ENCODE results near the gene DCAKD. TPM values are rescaled to one million over a fixed set of nuclear protein-coding genes. Genes with fewer than 3 reads are reported as not detected.
A peak's percentile ranks its signal among the peaks of the same experiment; 100 is the strongest.

The DCAKD gene
- total and polyA plus RNA-seq, 2 experiments from 2014 or later: 29.9 to 47.4 TPM

DNA sequence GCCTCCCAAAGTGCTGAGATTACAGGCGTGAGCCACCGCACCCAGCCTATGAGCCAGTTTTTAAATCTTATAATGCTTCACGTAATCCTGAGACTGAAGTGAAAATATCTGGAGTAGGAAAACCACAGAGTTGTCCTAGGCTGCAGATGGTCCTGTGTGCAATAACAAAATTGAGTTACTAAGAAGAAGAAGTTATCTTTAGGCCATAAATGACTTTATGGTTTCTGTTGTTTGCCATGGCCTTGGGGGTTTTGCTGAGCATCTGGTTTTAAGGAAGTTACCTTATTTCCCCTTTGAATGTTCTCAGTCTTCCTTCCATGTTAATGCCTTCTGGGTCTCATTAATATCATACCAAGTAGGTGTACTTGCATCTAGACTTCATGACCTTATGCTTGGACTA is 26.2 kb upstream of the DCAKD start:
- Histone ChIP-seq H2AFZ (no peak overlapping the region), H3K79me2 (peaks cover 80% of the 10 kb centered on the region), H3K27ac (no peak overlapping the region), H3K9me3 (ENCODE audit: low read depth) (no peaks in the 10 kb centered on the region), H3K4me2 (no peak overlapping the region), H3K27me3 (no peaks in the 10 kb centered on the region), H4K20me1 (ENCODE audit: insufficient read depth, poor library complexity, severe bottlenecking) (peaks cover 13% of the 10 kb centered on the region), H3K4me3 (no peak overlapping the region), H3K9me2 (replicated peaks; ENCODE audit: insufficient read depth) (no peaks in the 10 kb centered on the region), H3K36me3 (replicated peaks; ENCODE audit: insufficient read depth, low read depth) (no peaks in the 10 kb centered on the region), H3K4me1 (ENCODE audit: insufficient read depth) (no peaks in the 10 kb centered on the region)
- TF ChIP-seq, protein P1, sequence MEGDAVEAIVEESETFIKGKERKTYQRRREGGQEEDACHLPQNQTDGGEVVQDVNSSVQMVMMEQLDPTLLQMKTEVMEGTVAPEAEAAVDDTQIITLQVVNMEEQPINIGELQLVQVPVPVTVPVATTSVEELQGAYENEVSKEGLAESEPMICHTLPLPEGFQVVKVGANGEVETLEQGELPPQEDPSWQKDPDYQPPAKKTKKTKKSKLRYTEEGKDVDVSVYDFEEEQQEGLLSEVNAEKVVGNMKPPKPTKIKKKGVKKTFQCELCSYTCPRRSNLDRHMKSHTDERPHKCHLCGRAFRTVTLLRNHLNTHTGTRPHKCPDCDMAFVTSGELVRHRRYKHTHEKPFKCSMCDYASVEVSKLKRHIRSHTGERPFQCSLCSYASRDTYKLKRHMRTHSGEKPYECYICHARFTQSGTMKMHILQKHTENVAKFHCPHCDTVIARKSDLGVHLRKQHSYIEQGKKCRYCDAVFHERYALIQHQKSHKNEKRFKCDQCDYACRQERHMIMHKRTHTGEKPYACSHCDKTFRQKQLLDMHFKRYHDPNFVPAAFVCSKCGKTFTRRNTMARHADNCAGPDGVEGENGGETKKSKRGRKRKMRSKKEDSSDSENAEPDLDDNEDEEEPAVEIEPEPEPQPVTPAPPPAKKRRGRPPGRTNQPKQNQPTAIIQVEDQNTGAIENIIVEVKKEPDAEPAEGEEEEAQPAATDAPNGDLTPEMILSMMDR (IDR thresholded peaks at IDR 0.05; ENCODE audit: poor library complexity): no peak
- TF ChIP-seq EZH2 (IDR thresholded peaks at IDR 0.05; ENCODE audit: borderline replicate concordance) (no peak), EZH2phosphoT487 (IDR thresholded peaks at IDR 0.05; ENCODE audit: low read depth, severe bottlenecking, unreplicated experiment) (no peak)
- 88% methylated on average over 3 of the region's 3 CpGs for WGBS (ENCODE audit: low lambda C conversion rate, missing lambda C conversion rate)
- no peak for DNase-seq (ENCODE audit: low spot score)

DNA sequence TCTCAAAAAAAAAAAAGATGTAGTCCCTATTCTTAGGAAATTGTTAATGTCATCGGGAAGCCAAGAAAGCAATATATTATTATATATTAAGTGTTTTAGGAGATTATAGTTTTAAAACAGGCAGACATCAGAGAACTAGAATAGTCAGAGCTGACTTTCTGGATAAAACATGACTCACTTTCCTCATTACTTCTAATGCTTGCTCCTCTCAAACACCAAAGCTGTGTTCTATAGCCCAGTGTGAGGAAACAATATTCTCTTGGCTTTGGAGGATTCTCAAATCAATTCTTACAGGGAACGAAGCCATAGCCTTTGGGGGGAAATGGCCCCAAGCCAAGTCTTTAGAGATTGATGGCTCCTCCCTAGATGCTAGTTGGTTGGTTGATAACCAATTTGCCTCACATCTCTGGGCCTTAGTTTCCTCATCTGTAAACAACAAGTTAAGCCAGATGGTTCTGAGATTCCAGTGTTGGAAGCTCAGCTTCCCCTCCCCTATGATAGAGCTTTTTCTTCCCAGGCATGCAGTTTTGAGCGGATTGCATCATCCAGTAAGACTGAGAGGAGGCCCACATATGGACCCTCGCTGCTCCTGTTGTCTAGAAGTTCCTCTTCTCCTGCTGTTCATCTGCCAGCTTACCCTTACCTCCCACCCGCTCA is 22.1 kb upstream of the DCAKD start:
- no peak overlapping the region for H3K4me2 ChIP-seq
- H3K4me1 ChIP-seq (ENCODE audit: insufficient read depth): no peaks in the 10 kb centered on the region
- H3K4me3 ChIP-seq: no peak overlapping the region
- H4K20me1 ChIP-seq (ENCODE audit: insufficient read depth, poor library complexity, severe bottlenecking): peaks cover 20% of the 10 kb centered on the region
- no peaks in the 10 kb centered on the region for H3K27me3 ChIP-seq
- no peak overlapping the region for H2AFZ ChIP-seq
- DNase-seq (ENCODE audit: low spot score): peak; percentile 35
- H3K9me3 ChIP-seq (ENCODE audit: low read depth): no peaks in the 10 kb centered on the region
- H3K9me2 ChIP-seq (replicated peaks; ENCODE audit: insufficient read depth): no peaks in the 10 kb centered on the region
- 84% methylated on average over 5 of the region's 5 CpGs for WGBS (ENCODE audit: low lambda C conversion rate, missing lambda C conversion rate)
- TF ChIP-seq EZH2phosphoT487 (IDR thresholded peaks at IDR 0.05; ENCODE audit: low read depth, severe bottlenecking, unreplicated experiment): no peak
- no peak for TF ChIP-seq EZH2 (IDR thresholded peaks at IDR 0.05; ENCODE audit: borderline replicate concordance)
- TF ChIP-seq, protein P1 (IDR thresholded peaks at IDR 0.05; ENCODE audit: poor library complexity): no peak
- peak overlapping the region; percentile 58 for H3K27ac ChIP-seq
- peaks cover 88% of the 10 kb centered on the region for H3K79me2 ChIP-seq
- no peaks in the 10 kb centered on the region for H3K36me3 ChIP-seq (replicated peaks; ENCODE audit: insufficient read depth, low read depth)

DNA sequence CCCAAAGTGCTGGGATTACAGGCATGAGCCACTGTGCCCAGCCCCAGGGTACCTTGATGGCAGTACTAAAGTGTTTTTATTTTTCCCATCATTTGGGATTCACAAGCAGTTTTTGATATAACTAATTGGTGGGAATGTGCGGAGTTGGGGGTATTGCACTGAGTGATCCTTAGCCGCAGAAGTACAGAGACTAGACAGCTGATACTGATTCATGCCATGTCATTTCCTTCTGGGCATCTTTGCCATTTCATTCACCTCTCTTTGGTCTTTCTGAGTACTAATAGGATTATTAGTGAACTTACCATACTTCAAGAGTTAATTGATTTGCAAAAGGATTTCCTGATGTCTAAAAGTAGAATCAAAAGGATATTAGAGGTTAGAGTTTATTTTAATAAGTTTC is 19.4 kb upstream of the DCAKD start:
- no peaks in the 10 kb centered on the region for H3K9me3 ChIP-seq (ENCODE audit: low read depth)
- no peaks in the 10 kb centered on the region for H3K4me1 ChIP-seq (ENCODE audit: insufficient read depth)
- peaks cover 88% of the 10 kb centered on the region for H3K79me2 ChIP-seq
- no peak overlapping the region for H3K27ac ChIP-seq
- TF ChIP-seq, protein P1 (IDR thresholded peaks at IDR 0.05; ENCODE audit: poor library complexity): no peak
- TF ChIP-seq EZH2phosphoT487 (IDR thresholded peaks at IDR 0.05; ENCODE audit: low read depth, severe bottlenecking, unreplicated experiment) (no peak), EZH2 (IDR thresholded peaks at IDR 0.05; ENCODE audit: borderline replicate concordance) (no peak)
- H3K36me3 ChIP-seq (replicated peaks; ENCODE audit: insufficient read depth, low read depth): no peaks in the 10 kb centered on the region
- no peaks in the 10 kb centered on the region for H3K27me3 ChIP-seq
- no peak for DNase-seq (ENCODE audit: low spot score)
- peaks cover 20% of the 10 kb centered on the region for H4K20me1 ChIP-seq (ENCODE audit: insufficient read depth, poor library complexity, severe bottlenecking)
- H3K9me2 ChIP-seq (replicated peaks; ENCODE audit: insufficient read depth): no peaks in the 10 kb centered on the region
- WGBS (ENCODE audit: low lambda C conversion rate, missing lambda C conversion rate): 93% methylated on average over 2 of the region's 2 CpGs
- H3K4me2 ChIP-seq: no peak overlapping the region
- H3K4me3 ChIP-seq: no peak overlapping the region
- no peak overlapping the region for H2AFZ ChIP-seq
